Activated CD8-positive, alpha-beta T cell treated with anti-CD3 and anti-CD28 coated beads for 36 hours (primary cell): ENCODE results near the gene TMPRSS5. TPM values are rescaled to one million over a fixed set of nuclear protein-coding genes. Genes with fewer than 3 reads are reported as not detected.

Experiments used
- ATAC-seq: fragments of 200-7000 bp; cut with Tn5 transposase; one replicate; pipeline ENCODE4 v1.10.0; 2021; ENCODE audit warnings: mild to moderate bottlenecking, moderate library complexity
- CTCF ChIA-PET: fragments of 350-600 bp; sonication (Branson Sonifier 250); formaldehyde crosslinking; loops from one replicate; lab custom pipeline; 2021; ENCODE audit warnings: antibody characterized with exemption; lab: Charles Lee
- POLR2A ChIA-PET: fragments of 350-600 bp; sonication (Branson Sonifier 250); formaldehyde crosslinking; loops from one replicate; lab custom pipeline; 2021; ENCODE audit warnings: antibody characterized with exemption; lab: Charles Lee
- DNase-seq: peaks from one replicate; pipeline ENCODE4 v3.0.0-alpha.2; 2020
- H3K27ac Mint-ChIP-seq: one replicate; pipeline ENCODE4 v1.8.0; 2021; ENCODE audit warnings: mild to moderate bottlenecking, mixed read lengths
- H3K27me3 Mint-ChIP-seq: one replicate; pipeline ENCODE4 v1.8.0; 2021; ENCODE audit warnings: mixed read lengths
- H3K36me3 Mint-ChIP-seq: one replicate; pipeline ENCODE4 v1.8.0; 2021; ENCODE audit warnings: low read depth, mixed read lengths
- H3K4me1 Mint-ChIP-seq: one replicate; pipeline ENCODE4 v1.8.0; 2021; ENCODE audit warnings: low read depth, mixed read lengths
- H3K4me3 Mint-ChIP-seq: one replicate; pipeline ENCODE4 v1.8.0; 2021; ENCODE audit warnings: mild to moderate bottlenecking, moderate library complexity, mixed read lengths
- H3K9me3 Mint-ChIP-seq: one replicate; pipeline ENCODE4 v1.8.0; 2021; ENCODE audit warnings: mixed read lengths
- intact Hi-C: fragments of 100-400 bp; cut with micrococcal nuclease; formaldehyde crosslinking; loops from one replicate; pipeline ENCODE4 v1.10.0; 2022
- total RNA-seq, 2 experiments: library from RNA; stranded (reverse); gene quantifications; one replicate each; pipeline ENCODE4 v1.2.3, GENCODE V29; 2021
- TF ChIP-seq, protein P1 (sequence below): fragments of 200-600 bp; IDR thresholded peaks from one replicate; pipeline ENCODE4 v1.8.0; 2022; ENCODE audit warnings: antibody characterized with exemption, mild to moderate bottlenecking

The TMPRSS5 gene
- total RNA-seq, 2 experiments from 2014 or later = 0.85 to 1.0 TPM

DNA sequence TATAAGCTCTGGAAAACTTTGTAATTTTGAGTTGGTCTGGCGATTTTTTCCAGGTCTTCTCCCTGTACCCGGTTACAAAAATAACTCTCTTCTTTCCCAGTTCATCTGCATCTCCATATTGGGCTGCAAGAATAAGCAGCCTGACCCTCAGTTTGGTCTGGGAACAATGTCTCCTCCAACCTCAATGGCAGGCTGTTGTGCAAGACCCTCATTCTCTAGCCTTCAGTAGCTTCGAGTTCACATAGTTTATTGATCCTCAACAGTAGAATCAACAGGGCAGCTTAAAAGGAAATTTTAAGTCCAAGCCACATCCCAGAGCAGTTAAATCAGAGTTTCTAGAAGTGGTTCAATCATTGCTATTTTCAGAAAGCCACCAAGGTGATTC, 35.3 kb downstream of the TMPRSS5 start:
- no peak overlapping the region for H3K4me3 Mint-ChIP-seq
- CTCF ChIA-PET = no interaction called here

DNA sequence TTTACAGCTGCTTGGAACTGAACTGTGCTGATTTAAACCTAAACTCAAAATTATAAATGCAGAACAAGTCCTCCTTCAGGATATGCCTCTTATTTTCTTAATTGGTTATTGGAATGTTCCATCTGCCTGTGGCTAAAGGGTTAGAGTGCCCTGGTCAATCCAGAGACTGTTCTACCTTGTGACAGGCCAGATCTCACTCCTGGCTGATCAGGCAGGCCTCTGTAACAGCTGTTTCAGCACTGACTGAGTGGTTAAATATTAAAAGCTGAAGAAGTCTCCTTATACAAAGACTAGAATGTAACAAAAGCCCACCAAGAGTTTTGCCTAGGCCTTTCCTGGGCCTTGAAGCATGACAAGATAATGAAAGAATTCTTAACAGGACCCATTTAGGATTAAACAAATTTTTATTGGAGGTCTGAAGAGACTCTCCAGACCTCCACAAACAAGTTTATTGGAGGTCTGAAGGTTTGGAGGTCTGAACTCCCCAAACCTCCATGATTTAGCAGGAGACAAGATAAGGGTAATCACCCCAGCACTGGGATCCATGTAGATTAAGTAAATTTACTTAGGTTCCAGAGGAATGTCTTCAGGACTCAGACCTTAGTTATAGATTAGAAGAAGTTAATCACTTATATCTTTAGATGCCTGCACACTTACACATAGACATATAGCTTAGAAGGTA, 35.8 kb downstream of the TMPRSS5 start:
- ChIA-PET POLR2A (interaction anchor here (0.5 kb wide), 1 partner anchor 97 kb away, joined by 4 read pairs; no protein-coding TSS in a partner anchor), CTCF (no interaction called here)
- TF ChIP-seq, protein P1, sequence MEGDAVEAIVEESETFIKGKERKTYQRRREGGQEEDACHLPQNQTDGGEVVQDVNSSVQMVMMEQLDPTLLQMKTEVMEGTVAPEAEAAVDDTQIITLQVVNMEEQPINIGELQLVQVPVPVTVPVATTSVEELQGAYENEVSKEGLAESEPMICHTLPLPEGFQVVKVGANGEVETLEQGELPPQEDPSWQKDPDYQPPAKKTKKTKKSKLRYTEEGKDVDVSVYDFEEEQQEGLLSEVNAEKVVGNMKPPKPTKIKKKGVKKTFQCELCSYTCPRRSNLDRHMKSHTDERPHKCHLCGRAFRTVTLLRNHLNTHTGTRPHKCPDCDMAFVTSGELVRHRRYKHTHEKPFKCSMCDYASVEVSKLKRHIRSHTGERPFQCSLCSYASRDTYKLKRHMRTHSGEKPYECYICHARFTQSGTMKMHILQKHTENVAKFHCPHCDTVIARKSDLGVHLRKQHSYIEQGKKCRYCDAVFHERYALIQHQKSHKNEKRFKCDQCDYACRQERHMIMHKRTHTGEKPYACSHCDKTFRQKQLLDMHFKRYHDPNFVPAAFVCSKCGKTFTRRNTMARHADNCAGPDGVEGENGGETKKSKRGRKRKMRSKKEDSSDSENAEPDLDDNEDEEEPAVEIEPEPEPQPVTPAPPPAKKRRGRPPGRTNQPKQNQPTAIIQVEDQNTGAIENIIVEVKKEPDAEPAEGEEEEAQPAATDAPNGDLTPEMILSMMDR = no peak
- no peak for ATAC-seq
- peaks cover 10% of the 10 kb centered on the region for H3K9me3 Mint-ChIP-seq
- no peak overlapping the region for H3K4me3 Mint-ChIP-seq
- H3K27ac Mint-ChIP-seq = no peak overlapping the region
- H3K4me1 Mint-ChIP-seq = peaks cover 6% of the 10 kb centered on the region
- no peaks in the 10 kb centered on the region for H3K36me3 Mint-ChIP-seq
- H3K27me3 Mint-ChIP-seq = peaks cover 7% of the 10 kb centered on the region
- DNase-seq = no peak
- intact Hi-C loops = no loop called here

More for the DNA sequence above, 35.3 kb downstream of the TMPRSS5 start:
- H3K27ac Mint-ChIP-seq = no peak overlapping the region
- peaks cover 10% of the 10 kb centered on the region for H3K9me3 Mint-ChIP-seq
- no peaks in the 10 kb centered on the region for H3K36me3 Mint-ChIP-seq
- TF ChIP-seq, protein P1 = no peak
- ATAC-seq (no peak), DNase-seq (no peak)
- H3K27me3 Mint-ChIP-seq = peaks cover 7% of the 10 kb centered on the region
- peaks cover 9% of the 10 kb centered on the region for H3K4me1 Mint-ChIP-seq
- POLR2A ChIA-PET = interaction anchor here (0.5 kb wide), 1 partner anchor 97 kb away, joined by 4 read pairs; no protein-coding TSS in a partner anchor
- intact Hi-C loops = no loop called here

DNA sequence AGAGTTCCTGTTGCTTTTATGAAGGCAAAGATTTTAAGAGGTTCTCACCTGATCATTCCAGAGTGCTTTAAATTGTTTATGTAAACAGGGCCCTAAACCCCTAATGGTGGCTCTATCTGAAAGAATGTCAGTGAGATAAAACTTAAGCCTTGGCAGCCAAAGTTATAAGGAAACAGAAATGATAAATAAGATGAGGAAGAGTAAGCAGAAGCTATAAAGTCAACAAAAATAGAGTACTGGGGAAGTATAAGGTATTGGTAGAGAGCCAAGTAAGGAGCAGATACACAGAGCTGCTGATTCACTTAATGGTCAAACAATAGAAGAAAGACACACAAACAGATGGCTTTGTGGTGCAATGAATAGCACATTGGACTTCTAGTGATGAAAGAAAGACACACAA, 37.9 kb downstream of the TMPRSS5 start:
- no peak overlapping the region for H3K27ac Mint-ChIP-seq
- intact Hi-C loops = no loop called here
- no peak overlapping the region for H3K4me3 Mint-ChIP-seq
- CTCF ChIA-PET = no interaction called here
- POLR2A ChIA-PET = no interaction called here
- H3K4me1 Mint-ChIP-seq = no peaks in the 10 kb centered on the region
- TF ChIP-seq, protein P1 = no peak
- ATAC-seq (no peak), DNase-seq (no peak)
- H3K27me3 Mint-ChIP-seq = peaks cover 9% of the 10 kb centered on the region
- H3K9me3 Mint-ChIP-seq = peaks cover 10% of the 10 kb centered on the region
- no peaks in the 10 kb centered on the region for H3K36me3 Mint-ChIP-seq

DNA sequence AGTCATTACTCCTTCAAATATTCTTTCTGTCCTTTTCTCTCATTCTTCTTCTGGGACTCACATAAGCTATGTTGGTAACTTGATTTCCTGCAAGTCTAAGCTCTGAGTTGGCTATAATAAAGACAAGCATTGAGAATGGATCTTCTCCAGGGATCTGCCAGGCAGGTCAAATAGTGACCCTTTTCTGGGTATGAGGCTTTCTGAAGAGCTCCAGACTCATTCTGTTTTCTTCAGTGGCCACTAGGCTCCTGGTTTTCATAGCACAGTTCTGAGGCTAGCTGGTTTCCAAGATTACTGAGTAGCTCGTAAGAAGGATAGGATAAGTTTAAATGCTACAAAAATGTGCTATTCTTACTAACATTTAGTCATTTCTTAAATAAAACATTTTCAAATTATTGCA, 38.3 kb downstream of the TMPRSS5 start:
- no peak for ATAC-seq
- intact Hi-C loops = no loop called here
- TF ChIP-seq, protein P1 = no peak
- Mint-ChIP-seq H3K36me3 (no peaks in the 10 kb centered on the region), H3K4me3 (no peak overlapping the region), H3K9me3 (peaks cover 10% of the 10 kb centered on the region), H3K27me3 (peaks cover 6% of the 10 kb centered on the region), H3K27ac (no peak overlapping the region), H3K4me1 (no peaks in the 10 kb centered on the region)
- POLR2A ChIA-PET = no interaction called here
- no peak for DNase-seq
- CTCF ChIA-PET = no interaction called here

DNA sequence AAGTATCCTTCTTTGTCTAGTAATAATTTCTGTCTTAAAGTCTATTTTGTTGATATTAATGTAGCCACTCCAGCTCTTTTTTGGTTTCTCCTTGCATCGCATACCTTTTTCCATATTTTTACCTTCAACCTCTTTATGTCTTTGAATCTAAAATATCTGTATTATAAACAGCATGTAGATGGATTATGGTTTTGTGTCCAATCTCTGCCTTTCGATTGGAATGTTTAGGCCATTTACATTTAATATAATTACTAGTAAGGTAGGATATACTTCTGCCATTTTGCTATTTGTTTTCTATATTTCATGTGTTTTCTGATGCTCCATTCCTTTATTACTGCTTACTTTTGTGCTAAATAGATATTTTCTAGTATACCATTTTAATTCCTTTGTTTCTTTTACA, 39.5 kb downstream of the TMPRSS5 start:
- Mint-ChIP-seq H3K27ac (no peak overlapping the region), H3K9me3 (peaks cover 10% of the 10 kb centered on the region), H3K36me3 (no peaks in the 10 kb centered on the region), H3K4me3 (no peak overlapping the region), H3K27me3 (peaks cover 5% of the 10 kb centered on the region), H3K4me1 (no peaks in the 10 kb centered on the region)
- intact Hi-C loops = no loop called here
- no peak for ATAC-seq
- TF ChIP-seq, protein P1 = no peak
- POLR2A ChIA-PET = no interaction called here
- CTCF ChIA-PET = no interaction called here
- no peak for DNase-seq
